Suprapubic skin (tissue), 4 donors: Measurements from ENCODE around the gene ITGA1.

Source experiments
- CTCF ChIP-seq, 2 donors: fragments of 200-600 bp in 1 of 2; fragments of 450-650 bp in 1 of 2; sonication (generic) in 1 of 2; IDR thresholded peaks; one replicate each; pipeline ENCODE4 v1.5.1; 2016 to 2019; ENCODE audit warnings: antibody characterized with exemption in 2 of 2, mild to moderate bottlenecking in 1 of 2, moderate library complexity in 1 of 2
- EP300 ChIP-seq: sonication (generic); formaldehyde crosslinking; IDR thresholded peaks from one replicate; pipeline ENCODE4 v1.6.1; 2017; ENCODE audit warnings: antibody characterized with exemption
- POLR2A ChIP-seq, 2 donors: fragments of 450-650 bp; IDR thresholded peaks; one replicate each; pipeline ENCODE4 v1.6.1; 2017; ENCODE audit warnings: antibody characterized with exemption in 2 of 2, mild to moderate bottlenecking in 2 of 2, moderate library complexity in 2 of 2
- POLR2AphosphoS5 ChIP-seq, 3 donors: sonication (generic); formaldehyde crosslinking; IDR thresholded peaks; one replicate each; pipeline ENCODE4 v1.6.1; 2017; ENCODE audit warnings: antibody characterized with exemption in 3 of 3

DNA sequence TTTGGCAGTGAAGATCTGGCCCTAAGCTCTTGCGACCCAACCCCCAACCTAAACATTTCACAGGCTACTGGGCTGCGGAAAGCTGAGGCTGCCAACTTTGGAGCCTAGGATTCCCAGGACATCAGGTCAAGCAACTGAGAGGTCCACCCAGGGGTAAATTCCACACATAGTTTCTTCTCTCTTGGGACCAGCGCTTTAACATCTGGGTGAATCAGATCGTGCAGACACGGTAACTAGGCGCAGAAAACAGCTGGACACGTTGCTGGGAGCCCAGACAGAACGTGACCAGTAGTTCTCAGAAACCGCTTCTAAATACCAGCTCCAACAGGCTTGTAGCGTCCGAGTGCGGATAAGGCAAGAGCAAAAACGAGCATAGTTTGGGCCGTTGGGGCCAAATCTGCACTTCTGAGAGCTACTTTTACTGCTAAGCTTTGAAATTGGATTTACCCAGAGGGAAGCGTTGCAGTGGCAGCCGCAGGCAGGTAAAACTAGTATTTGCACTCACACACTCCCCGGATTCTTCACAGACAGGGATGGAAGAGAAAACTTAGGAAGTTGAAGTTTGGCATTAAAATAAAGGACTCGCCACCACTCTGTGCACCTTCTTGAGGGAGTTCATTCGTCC, 11.8 kb downstream of the ITGA1 start:
- no peak for TF ChIP-seq CTCF (IDR thresholded peaks at IDR 0.05)
- no peak for TF ChIP-seq EP300
- no peak for TF ChIP-seq POLR2A (IDR thresholded peaks at IDR 0.05)
- no peak for TF ChIP-seq POLR2AphosphoS5 (IDR thresholded peaks at IDR 0.05)
